Neutrophil (primary cell): ENCODE measurements around the gene SLC22A12.

Experiments
- H3K27ac ChIP-seq: fragments of 200-600 bp; sonication (generic); 2 replicates; pipeline ENCODE4 v1.5.1; 2016; ENCODE audit warnings: mild to moderate bottlenecking, moderate library complexity
- H3K27me3 ChIP-seq: fragments of 200-600 bp; sonication (generic); 2 replicates; pipeline ENCODE4 v1.6.0; 2016; ENCODE audit warnings: mild to moderate bottlenecking
- H3K36me3 ChIP-seq: fragments of 200-600 bp; sonication (generic); 2 replicates; pipeline ENCODE4 v1.5.1; 2017
- H3K4me1 ChIP-seq, 2 experiments: fragments of 200-600 bp in 1 of 2; sonication (generic) in 1 of 2; 1 replicate in 1 of 2; 2 replicates in 1 of 2; pipeline versions ENCODE4 v1.5.1 to v1.6.1; 2013 to 2016; ENCODE audit warnings: low read depth in 1 of 2, low read length in 1 of 2, mild to moderate bottlenecking in 1 of 2, moderate library complexity in 1 of 2; ENCODE audit not compliant: control insufficient read depth in 1 of 2, insufficient read depth in 1 of 2
- H3K4me3 ChIP-seq, 2 experiments: fragments of 200-600 bp in 1 of 2; sonication (generic) in 1 of 2; 1 replicate in 1 of 2; 2 replicates in 1 of 2; pipeline ENCODE4 v1.5.1; 2013 to 2016; ENCODE audit warnings: low read depth in 1 of 2, low read length in 1 of 2, mild to moderate bottlenecking in 1 of 2, moderate library complexity in 1 of 2
- H3K9me3 ChIP-seq: fragments of 200-600 bp; sonication (generic); 2 replicates; pipeline ENCODE4 v1.5.1; 2016
- TF ChIP-seq, protein P1 (sequence below): fragments of 200-600 bp; sonication (generic); IDR thresholded peaks from 2 replicates; pipeline ENCODE4 v1.5.1; 2016; ENCODE audit warnings: antibody characterized with exemption

SLC22A12 gene

GRCh38 chr11:64628596-64628995, 37.6 kb downstream of the SLC22A12 start:
- Histone ChIP-seq H3K4me3 (no peak overlapping the region), H3K9me3 (no peaks in the 10 kb centered on the region), H3K27me3 (no peaks in the 10 kb centered on the region), H3K36me3 (no peaks in the 10 kb centered on the region), H3K4me1 (peaks cover 23 to 27% of the 10 kb centered on the region in 2 experiments), H3K27ac (no peak overlapping the region)
- TF ChIP-seq, protein P1, sequence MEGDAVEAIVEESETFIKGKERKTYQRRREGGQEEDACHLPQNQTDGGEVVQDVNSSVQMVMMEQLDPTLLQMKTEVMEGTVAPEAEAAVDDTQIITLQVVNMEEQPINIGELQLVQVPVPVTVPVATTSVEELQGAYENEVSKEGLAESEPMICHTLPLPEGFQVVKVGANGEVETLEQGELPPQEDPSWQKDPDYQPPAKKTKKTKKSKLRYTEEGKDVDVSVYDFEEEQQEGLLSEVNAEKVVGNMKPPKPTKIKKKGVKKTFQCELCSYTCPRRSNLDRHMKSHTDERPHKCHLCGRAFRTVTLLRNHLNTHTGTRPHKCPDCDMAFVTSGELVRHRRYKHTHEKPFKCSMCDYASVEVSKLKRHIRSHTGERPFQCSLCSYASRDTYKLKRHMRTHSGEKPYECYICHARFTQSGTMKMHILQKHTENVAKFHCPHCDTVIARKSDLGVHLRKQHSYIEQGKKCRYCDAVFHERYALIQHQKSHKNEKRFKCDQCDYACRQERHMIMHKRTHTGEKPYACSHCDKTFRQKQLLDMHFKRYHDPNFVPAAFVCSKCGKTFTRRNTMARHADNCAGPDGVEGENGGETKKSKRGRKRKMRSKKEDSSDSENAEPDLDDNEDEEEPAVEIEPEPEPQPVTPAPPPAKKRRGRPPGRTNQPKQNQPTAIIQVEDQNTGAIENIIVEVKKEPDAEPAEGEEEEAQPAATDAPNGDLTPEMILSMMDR, result no peak

GRCh38 chr11:64629103-64629502, 38.1 kb downstream of the SLC22A12 start:
- H3K27me3 ChIP-seq, result no peaks in the 10 kb centered on the region
- no peaks in the 10 kb centered on the region for H3K9me3 ChIP-seq
- H3K4me1 ChIP-seq, result peaks cover 21 to 22% of the 10 kb centered on the region in 2 experiments
- H3K36me3 ChIP-seq, result no peaks in the 10 kb centered on the region
- TF ChIP-seq, protein P1, result no peak
- H3K4me3 ChIP-seq, result no peak overlapping the region
- H3K27ac ChIP-seq, result no peak overlapping the region

- TF ChIP-seq, protein P1, result no peak
- H3K27me3 ChIP-seq, result no peaks in the 10 kb centered on the region
- H3K4me3 ChIP-seq, result no peak overlapping the region
- H3K4me1 ChIP-seq, result peaks cover 12 to 13% of the 10 kb centered on the region in 2 experiments
- H3K27ac ChIP-seq, result no peak overlapping the region
- H3K9me3 ChIP-seq, result no peaks in the 10 kb centered on the region
- H3K36me3 ChIP-seq, result no peaks in the 10 kb centered on the region
These were observed 39.0 kb downstream of the SLC22A12 start for GRCh38 chr11:64629796-64630562.

DNA sequence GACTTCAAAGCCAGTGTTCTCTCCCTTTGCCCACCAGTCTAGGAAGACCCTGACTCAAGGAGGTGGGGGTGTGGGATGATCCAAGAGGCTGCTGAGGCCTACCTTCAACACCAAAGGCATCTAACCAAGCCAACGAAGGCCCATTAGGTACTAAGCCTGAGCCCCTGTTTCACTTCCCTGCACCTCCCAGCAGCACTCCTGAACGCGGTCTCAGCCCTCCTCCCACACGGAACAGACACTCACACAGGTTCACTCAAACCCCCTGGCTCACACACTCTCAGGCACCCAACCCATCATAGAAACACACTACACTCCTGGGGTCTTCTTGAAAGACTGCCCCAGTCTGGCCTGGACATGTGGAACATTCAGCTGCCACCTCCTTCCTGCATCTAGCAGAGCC, 40.7 kb downstream of the SLC22A12 start:
- Histone ChIP-seq H3K4me1 (no peaks in the 10 kb centered on the region), H3K4me3 (no peak overlapping the region), H3K27me3 (no peaks in the 10 kb centered on the region), H3K36me3 (no peaks in the 10 kb centered on the region), H3K27ac (no peak overlapping the region), H3K9me3 (no peaks in the 10 kb centered on the region)
- TF ChIP-seq, protein P1, result no peak

DNA sequence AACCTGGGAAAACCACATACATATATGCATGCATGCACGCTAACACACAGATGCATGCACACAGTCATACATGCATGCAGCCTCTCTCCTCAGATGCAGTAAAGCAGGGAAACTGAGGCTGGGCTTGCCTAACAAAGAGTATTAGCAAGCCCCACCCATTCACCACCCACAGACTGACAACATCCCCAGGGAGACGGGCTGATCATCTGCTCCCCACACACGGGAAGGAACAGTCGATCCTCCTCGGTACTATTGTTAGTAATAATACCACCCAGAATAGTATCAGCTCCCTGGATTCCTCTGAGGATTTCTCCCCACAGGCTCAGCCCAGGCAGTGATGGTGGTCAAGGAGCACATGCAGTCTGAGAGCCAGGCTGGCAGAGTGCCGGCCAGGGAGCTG, 41.2 kb downstream of the SLC22A12 start:
- TF ChIP-seq, protein P1, result no peak
- H3K4me1 ChIP-seq, result no peaks in the 10 kb centered on the region

More for the DNA sequence above, 41.2 kb downstream of the SLC22A12 start:
- Histone ChIP-seq H3K4me3 (no peak overlapping the region), H3K36me3 (no peaks in the 10 kb centered on the region), H3K27ac (no peak overlapping the region), H3K9me3 (no peaks in the 10 kb centered on the region), H3K27me3 (peaks cover under 1% of the 10 kb centered on the region)
